Suprapubic skin (tissue), 4 donors: ENCODE measurements around the gene CNPPD1. TPM values are rescaled to one million over a fixed set of nuclear protein-coding genes. Genes with fewer than 3 reads are reported as not detected.

ENCODE experiments used
- DNase-seq, 2 donors: peaks; one replicate each; pipeline ENCODE4 v3.0.0-alpha.2; 2019; ENCODE audit warnings: low spot score in 2 of 2
- H3K27ac ChIP-seq: fragments of 200-600 bp; sonication (generic); one replicate; pipeline ENCODE4 v1.5.1; 2019
- H3K27me3 ChIP-seq: fragments of 200-600 bp; sonication (generic); one replicate; pipeline ENCODE4 v1.5.1; 2019
- H3K36me3 ChIP-seq: fragments of 200-600 bp; sonication (generic); one replicate; pipeline ENCODE4 v1.5.1; 2019
- H3K4me1 ChIP-seq: fragments of 200-600 bp; sonication (generic); one replicate; pipeline ENCODE4 v1.5.1; 2019
- H3K4me3 ChIP-seq: fragments of 200-600 bp; sonication (generic); one replicate; pipeline ENCODE4 v1.5.1; 2019; ENCODE audit warnings: mild to moderate bottlenecking
- H3K9me3 ChIP-seq: fragments of 200-600 bp; sonication (generic); one replicate; pipeline ENCODE4 v1.5.1; 2019
- EP300 ChIP-seq: sonication (generic); formaldehyde crosslinking; IDR thresholded peaks from one replicate; pipeline ENCODE4 v1.6.1; 2017; ENCODE audit warnings: antibody characterized with exemption
- POLR2A ChIP-seq, 2 donors: fragments of 450-650 bp; IDR thresholded peaks; one replicate each; pipeline ENCODE4 v1.6.1; 2017; ENCODE audit warnings: antibody characterized with exemption in 2 of 2, mild to moderate bottlenecking in 2 of 2, moderate library complexity in 2 of 2
- POLR2AphosphoS5 ChIP-seq, 3 donors: sonication (generic); formaldehyde crosslinking; IDR thresholded peaks; one replicate each; pipeline ENCODE4 v1.6.1; 2017; ENCODE audit warnings: antibody characterized with exemption in 3 of 3
- WGBS: methylation state at CpG from one replicate; pipeline ENCODE4 v1.1.5; 2018; 5-methylcytosine and 5-hydroxymethylcytosine counted together
- total RNA-seq, 4 donors: library from RNA; depleted of rRNA; stranded (reverse); fragments of >200 nt; gene quantifications; one replicate each; pipeline ENCODE4 v1.1.0, GENCODE V29; 2016
- TF ChIP-seq, protein P1 (sequence below), 2 donors: fragments of 200-600 bp in 1 of 2; fragments of 450-650 bp in 1 of 2; sonication (generic) in 1 of 2; IDR thresholded peaks; one replicate each; pipeline ENCODE4 v1.5.1; 2016 to 2019; ENCODE audit warnings: antibody characterized with exemption in 2 of 2, mild to moderate bottlenecking in 1 of 2, moderate library complexity in 1 of 2

The CNPPD1 gene
- total RNA-seq, 4 donors from 2014 or later: 44.9 to 70.3 (median 53.0) TPM

DNA sequence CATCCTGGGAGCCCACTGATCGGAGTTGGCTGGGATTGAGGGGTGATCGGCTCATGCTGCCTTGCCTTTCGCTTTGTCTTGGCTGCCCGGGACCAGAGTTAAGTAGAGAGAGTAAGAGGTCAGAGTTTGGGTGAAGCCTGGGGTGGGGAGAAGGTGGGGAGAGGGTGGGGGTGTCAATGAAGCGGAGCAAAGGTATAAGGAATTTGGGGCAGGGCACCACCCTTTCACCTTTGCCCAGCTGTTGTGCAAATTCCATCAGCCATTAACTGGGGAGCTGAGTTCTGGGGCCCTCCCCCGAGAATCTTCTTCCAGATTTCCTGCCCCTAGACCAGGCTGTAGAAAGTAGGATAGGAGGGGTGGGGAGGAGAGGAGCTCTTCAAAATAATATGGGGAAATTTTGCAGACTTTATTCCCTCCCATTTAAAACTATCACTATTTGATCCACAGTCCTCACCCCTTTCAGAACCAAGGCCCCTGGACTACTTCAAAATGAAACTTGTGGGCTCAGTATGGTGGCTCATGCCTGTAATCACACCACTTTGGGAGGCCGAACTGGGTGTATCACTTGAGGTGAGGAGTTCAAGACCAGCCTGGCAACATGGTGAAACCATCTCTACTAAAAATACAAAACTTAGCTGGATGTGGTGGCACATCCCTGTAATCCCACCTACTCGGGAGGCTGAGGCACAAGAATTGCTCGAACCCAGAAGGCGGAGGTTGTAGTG is 6.6 kb downstream of the CNPPD1 start, which contains the start of gene SLC23A3:
TSS of gene SLC23A3 (minus strand) at position 100 of the 725 bp plus-strand sequence. CDS start at position 55, 45 bp downstream.
- Histone ChIP-seq H3K9me3 (no peaks in the 10 kb centered on the region), H3K27ac (no peak within 1 kb of the TSS), H3K36me3 (peaks cover 33% of the 10 kb centered on the region), H3K27me3 (no peaks in the 10 kb centered on the region), H3K4me1 (peaks cover 20% of the 10 kb centered on the region), H3K4me3 (no peak within 1 kb of the TSS)
- WGBS: 90% methylated on average over 10 of the region's 10 CpGs
- no peak for DNase-seq
- no peak for TF ChIP-seq POLR2A (IDR thresholded peaks at IDR 0.05)
- TF ChIP-seq POLR2AphosphoS5 (IDR thresholded peaks at IDR 0.05): no peak
- TF ChIP-seq EP300: no peak

- no peak for TF ChIP-seq EP300
- no peak for TF ChIP-seq POLR2AphosphoS5 (IDR thresholded peaks at IDR 0.05)
- TF ChIP-seq, protein P1, sequence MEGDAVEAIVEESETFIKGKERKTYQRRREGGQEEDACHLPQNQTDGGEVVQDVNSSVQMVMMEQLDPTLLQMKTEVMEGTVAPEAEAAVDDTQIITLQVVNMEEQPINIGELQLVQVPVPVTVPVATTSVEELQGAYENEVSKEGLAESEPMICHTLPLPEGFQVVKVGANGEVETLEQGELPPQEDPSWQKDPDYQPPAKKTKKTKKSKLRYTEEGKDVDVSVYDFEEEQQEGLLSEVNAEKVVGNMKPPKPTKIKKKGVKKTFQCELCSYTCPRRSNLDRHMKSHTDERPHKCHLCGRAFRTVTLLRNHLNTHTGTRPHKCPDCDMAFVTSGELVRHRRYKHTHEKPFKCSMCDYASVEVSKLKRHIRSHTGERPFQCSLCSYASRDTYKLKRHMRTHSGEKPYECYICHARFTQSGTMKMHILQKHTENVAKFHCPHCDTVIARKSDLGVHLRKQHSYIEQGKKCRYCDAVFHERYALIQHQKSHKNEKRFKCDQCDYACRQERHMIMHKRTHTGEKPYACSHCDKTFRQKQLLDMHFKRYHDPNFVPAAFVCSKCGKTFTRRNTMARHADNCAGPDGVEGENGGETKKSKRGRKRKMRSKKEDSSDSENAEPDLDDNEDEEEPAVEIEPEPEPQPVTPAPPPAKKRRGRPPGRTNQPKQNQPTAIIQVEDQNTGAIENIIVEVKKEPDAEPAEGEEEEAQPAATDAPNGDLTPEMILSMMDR (IDR thresholded peaks at IDR 0.05): no peak
- TF ChIP-seq POLR2A (IDR thresholded peaks at IDR 0.05): no peak
- Histone ChIP-seq H3K4me1 (peaks cover 11% of the 10 kb centered on the region), H3K36me3 (peaks cover 22% of the 10 kb centered on the region), H3K9me3 (no peaks in the 10 kb centered on the region), H3K27ac (no peak overlapping the region), H3K27me3 (no peaks in the 10 kb centered on the region), H3K4me3 (no peak overlapping the region)
- DNase-seq: no peak
Observed at GRCh38 chr2:219168932-219169331, 7.8 kb downstream of the CNPPD1 start.

GRCh38 chr2:219168526-219168925 is 8.2 kb downstream of the CNPPD1 start:
- no peak overlapping the region for H3K4me3 ChIP-seq
- no peaks in the 10 kb centered on the region for H3K9me3 ChIP-seq
- no peaks in the 10 kb centered on the region for H3K27me3 ChIP-seq
- 51% methylated on average over 3 of the region's 6 CpGs for whole genome bisulfite sequencing
- H3K27ac ChIP-seq: no peak overlapping the region
- TF ChIP-seq POLR2A (IDR thresholded peaks at IDR 0.05) (no peak), EP300 (no peak), POLR2AphosphoS5 (IDR thresholded peaks at IDR 0.05) (no peak)
- TF ChIP-seq, protein P1 (IDR thresholded peaks at IDR 0.05): no peak
- DNase-seq: no peak
- peaks cover 11% of the 10 kb centered on the region for H3K4me1 ChIP-seq
- H3K36me3 ChIP-seq: peaks cover 18% of the 10 kb centered on the region

- H3K4me3 ChIP-seq: no peak overlapping the region
- TF ChIP-seq POLR2A (IDR thresholded peaks at IDR 0.05) (no peak), EP300 (no peak)
- peaks cover 11% of the 10 kb centered on the region for H3K4me1 ChIP-seq
- no peaks in the 10 kb centered on the region for H3K9me3 ChIP-seq
- no peak overlapping the region for H3K27ac ChIP-seq
- peaks cover 12% of the 10 kb centered on the region for H3K36me3 ChIP-seq
- no peak for DNase-seq
- no peaks in the 10 kb centered on the region for H3K27me3 ChIP-seq
- 72% methylated on average over 5 of the region's 5 CpGs for WGBS
Observed at GRCh38 chr2:219167997-219168396, 8.7 kb downstream of the CNPPD1 start.

GRCh38 chr2:219165058-219165911 is 11.4 kb downstream of the CNPPD1 start:
- Histone ChIP-seq H3K4me1 (peaks cover 4% of the 10 kb centered on the region), H3K9me3 (no peaks in the 10 kb centered on the region), H3K36me3 (no peaks in the 10 kb centered on the region), H3K27me3 (no peaks in the 10 kb centered on the region), H3K27ac (no peak overlapping the region), H3K4me3 (no peak overlapping the region)
- 88% methylated on average over 9 of the region's 10 CpGs for WGBS
- no peak for TF ChIP-seq POLR2AphosphoS5 (IDR thresholded peaks at IDR 0.05)
- TF ChIP-seq POLR2A (IDR thresholded peaks at IDR 0.05): no peak
- no peak for TF ChIP-seq EP300
- TF ChIP-seq, protein P1 (IDR thresholded peaks at IDR 0.05): no peak
- DNase-seq: no peak

GRCh38 chr2:219163156-219163555 is 13.6 kb downstream of the CNPPD1 start:
- TF ChIP-seq, protein P1 (IDR thresholded peaks at IDR 0.05): no peak
- no peak for TF ChIP-seq POLR2A (IDR thresholded peaks at IDR 0.05)
- TF ChIP-seq EP300: no peak
- TF ChIP-seq POLR2AphosphoS5 (IDR thresholded peaks at IDR 0.05): no peak
- DNase-seq: no peak
- no peaks in the 10 kb centered on the region for H3K27me3 ChIP-seq
- H3K4me1 ChIP-seq: peaks cover 10% of the 10 kb centered on the region
- H3K27ac ChIP-seq: no peak overlapping the region
- H3K36me3 ChIP-seq: no peaks in the 10 kb centered on the region
- WGBS: 97% methylated on average over 6 of the region's 6 CpGs
- no peaks in the 10 kb centered on the region for H3K9me3 ChIP-seq
- H3K4me3 ChIP-seq: no peak overlapping the region
